VCaP (cell line): ENCODE data around the gene THUMPD2.

ENCODE experiments used
- H3K27ac ChIP-seq: fragments of 450-650 bp; 2 replicates; pipeline ENCODE4 v1.5.1; 2017
- CTCF ChIP-seq: fragments of 450-650 bp; conservative IDR thresholded peaks from 2 replicates; pipeline ENCODE4 v1.5.1; 2017; ENCODE audit warnings: mild to moderate bottlenecking, moderate library complexity

THUMPD2 gene

GRCh38 chr2:39718483-39718882 is 60.6 kb downstream of the THUMPD2 start:
- no peak for TF ChIP-seq CTCF
- peak overlapping the region; percentile 86 for H3K27ac ChIP-seq

- no peak for TF ChIP-seq CTCF
- H3K27ac ChIP-seq = peak overlapping the region; percentile 86
Measured at GRCh38 chr2:39717067-39717466, 62.0 kb downstream of the THUMPD2 start.

GRCh38 chr2:39715822-39716221 is 63.2 kb downstream of the THUMPD2 start:
- TF ChIP-seq CTCF = no peak
- H3K27ac ChIP-seq = peak overlapping the region; percentile 86; the same call in 1 of the 2 replicates

GRCh38 chr2:39715095-39715494 is 64.0 kb downstream of the THUMPD2 start:
- TF ChIP-seq CTCF = no peak

GRCh38 chr2:39712953-39713352 is 66.1 kb downstream of the THUMPD2 start:
- TF ChIP-seq CTCF = no peak
- no peak overlapping the region for H3K27ac ChIP-seq

More at GRCh38 chr2:39715095-39715494, 64.0 kb downstream of the THUMPD2 start:
- H3K27ac ChIP-seq = no peak overlapping the region

- H3K27ac ChIP-seq = no peak overlapping the region
- TF ChIP-seq CTCF = no peak
Measured at GRCh38 chr2:39710807-39711206, 68.3 kb downstream of the THUMPD2 start.

- TF ChIP-seq CTCF = no peak
- no peak overlapping the region for H3K27ac ChIP-seq
Measured at GRCh38 chr2:39708003-39708402, 71.1 kb downstream of the THUMPD2 start.

GRCh38 chr2:39706945-39707344 is 72.1 kb downstream of the THUMPD2 start:
- no peak for TF ChIP-seq CTCF
- H3K27ac ChIP-seq = no peak overlapping the region
